GM12892 (cell line): Measurements from ENCODE around the gene SFT2D3.

Experiments used
- POLR2A ChIP-seq: IDR thresholded peaks from 2 replicates; pipeline ENCODE4 v1.6.1; 2011; ENCODE audit warnings: low read depth, low read length, control low read depth
- POLR2AphosphoS5 ChIP-seq: IDR thresholded peaks from 2 replicates; pipeline ENCODE4 v1.6.1; 2011; ENCODE audit warnings: low read depth, low read length, control low read depth

- no peak for TF ChIP-seq POLR2A
- no peak for TF ChIP-seq POLR2AphosphoS5
These were observed 18.3 kb downstream of the SFT2D3 start for GRCh38 chr2:127719301-127720218.
